22Rv1 (cell line): ENCODE results near the gene SMOC2.

ENCODE experiments used
- ZFX ChIP-seq: fragments of 450-650 bp; IDR thresholded peaks from 2 replicates; pipeline ENCODE4 v1.6.1; 2017; ENCODE audit warnings: antibody characterized with exemption, borderline replicate concordance
- TF ChIP-seq, protein P1 (sequence below): fragments of 450-650 bp; IDR thresholded peaks from 2 replicates; pipeline ENCODE4 v1.5.1; 2017; ENCODE audit warnings: mild to moderate bottlenecking

DNA sequence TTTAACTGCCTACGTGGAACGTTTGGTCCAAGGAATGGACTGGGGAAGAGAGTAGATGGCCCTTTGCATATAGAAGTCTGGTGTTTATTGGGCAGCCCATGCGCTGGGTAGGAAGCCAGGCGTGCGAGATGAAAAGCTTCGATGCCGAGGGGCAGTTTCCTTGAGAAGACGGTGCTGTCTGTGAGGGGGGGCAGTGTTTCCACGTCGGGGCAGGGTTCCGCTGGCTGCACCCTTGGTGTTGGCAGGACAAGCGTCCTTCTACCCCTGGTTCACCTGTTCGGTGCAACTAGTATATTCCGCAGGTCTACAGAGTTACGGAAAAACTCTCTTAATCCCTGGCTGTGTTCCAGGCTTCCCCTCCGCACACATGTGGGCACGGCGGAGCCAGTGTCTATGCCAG, 88.2 kb downstream of the SMOC2 start:
- TF ChIP-seq, protein P1, sequence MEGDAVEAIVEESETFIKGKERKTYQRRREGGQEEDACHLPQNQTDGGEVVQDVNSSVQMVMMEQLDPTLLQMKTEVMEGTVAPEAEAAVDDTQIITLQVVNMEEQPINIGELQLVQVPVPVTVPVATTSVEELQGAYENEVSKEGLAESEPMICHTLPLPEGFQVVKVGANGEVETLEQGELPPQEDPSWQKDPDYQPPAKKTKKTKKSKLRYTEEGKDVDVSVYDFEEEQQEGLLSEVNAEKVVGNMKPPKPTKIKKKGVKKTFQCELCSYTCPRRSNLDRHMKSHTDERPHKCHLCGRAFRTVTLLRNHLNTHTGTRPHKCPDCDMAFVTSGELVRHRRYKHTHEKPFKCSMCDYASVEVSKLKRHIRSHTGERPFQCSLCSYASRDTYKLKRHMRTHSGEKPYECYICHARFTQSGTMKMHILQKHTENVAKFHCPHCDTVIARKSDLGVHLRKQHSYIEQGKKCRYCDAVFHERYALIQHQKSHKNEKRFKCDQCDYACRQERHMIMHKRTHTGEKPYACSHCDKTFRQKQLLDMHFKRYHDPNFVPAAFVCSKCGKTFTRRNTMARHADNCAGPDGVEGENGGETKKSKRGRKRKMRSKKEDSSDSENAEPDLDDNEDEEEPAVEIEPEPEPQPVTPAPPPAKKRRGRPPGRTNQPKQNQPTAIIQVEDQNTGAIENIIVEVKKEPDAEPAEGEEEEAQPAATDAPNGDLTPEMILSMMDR, result no peak
- TF ChIP-seq ZFX, result no peak
